PFSK-1 (cell line): ENCODE measurements around the gene XPO1.

Experiments used
- FOXP2 ChIP-seq: optimal IDR thresholded peaks from 2 replicates; pipeline ENCODE3; 2011; ENCODE audit warnings: borderline replicate concordance, control low read depth, inconsistent platforms; ENCODE audit not compliant: insufficient read depth; ENCODE audit errors: extremely low read length, extremely low read depth
- POLR2AphosphoS5 ChIP-seq: IDR thresholded peaks from 2 replicates; pipeline ENCODE4 v1.6.1; 2012; ENCODE audit warnings: low read depth, mild to moderate bottlenecking, control low read depth, low read length, moderate library complexity
- REST ChIP-seq, 2 experiments: IDR thresholded peaks; 2 replicates each; pipeline versions ENCODE4 v1.6.1 to v1.8.0; 2011 to 2012; ENCODE audit warnings: low read depth in 2 of 2, low read length in 2 of 2, control low read depth in 1 of 2, inconsistent platforms in 1 of 2, mild to moderate bottlenecking in 1 of 2, moderate library complexity in 1 of 2; ENCODE audit not compliant: insufficient read depth in 1 of 2
- SIN3A ChIP-seq: IDR thresholded peaks from 2 replicates; pipeline ENCODE4 v1.6.1; 2012; ENCODE audit warnings: mild to moderate bottlenecking, low read length, moderate library complexity, borderline replicate concordance; ENCODE audit not compliant: insufficient read depth
- TAF1 ChIP-seq: IDR thresholded peaks from 2 replicates; pipeline ENCODE4 v1.6.1; 2012; ENCODE audit warnings: low read length, control low read depth, borderline replicate concordance; ENCODE audit not compliant: insufficient read depth

The XPO1 gene

GRCh38 chr2:61434314-61434713 lies 103.8 kb downstream of the XPO1 start:
- TF ChIP-seq TAF1 (no peak), FOXP2 (no peak), POLR2AphosphoS5 (no peak), SIN3A (no peak), REST (IDR thresholded peaks at IDR 0.05; ENCODE audit: insufficient read depth in 1 of 2, low read depth in 2 of 2, low read length in 2 of 2) (no peak)

- TF ChIP-seq TAF1 (no peak), POLR2AphosphoS5 (no peak), FOXP2 (no peak), SIN3A (no peak), REST (IDR thresholded peaks at IDR 0.05; ENCODE audit: insufficient read depth in 1 of 2, low read depth in 2 of 2, low read length in 2 of 2) (no peak)
These were observed 104.5 kb downstream of the XPO1 start for GRCh38 chr2:61433606-61434005.

DNA sequence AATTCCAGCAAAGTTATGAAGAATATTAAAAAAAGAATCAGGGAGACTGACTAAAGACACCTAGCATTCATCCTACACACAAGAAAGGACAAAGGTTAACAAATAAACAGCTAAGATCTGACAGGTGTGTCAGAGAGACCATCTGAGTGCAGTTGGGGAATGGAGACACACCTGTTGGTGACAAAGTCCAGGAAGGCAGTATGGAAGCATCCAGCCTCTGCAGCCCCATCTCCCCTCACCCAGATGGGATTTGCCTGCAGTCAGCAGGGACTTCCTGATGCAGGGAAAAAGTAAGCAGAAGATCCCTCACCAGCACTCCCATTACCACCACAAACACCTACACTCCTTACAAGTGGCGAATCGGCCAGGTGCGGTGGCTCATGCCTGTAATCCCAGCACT lies 105.2 kb downstream of the XPO1 start:
- TF ChIP-seq REST (IDR thresholded peaks at IDR 0.05; ENCODE audit: insufficient read depth in 1 of 2, low read depth in 2 of 2, low read length in 2 of 2) (no peak), POLR2AphosphoS5 (no peak), FOXP2 (no peak), SIN3A (no peak), TAF1 (no peak)

GRCh38 chr2:61431345-61431744 lies 106.8 kb downstream of the XPO1 start:
- no peak for TF ChIP-seq TAF1
- TF ChIP-seq POLR2AphosphoS5, result no peak
- no peak for TF ChIP-seq FOXP2
- TF ChIP-seq SIN3A, result no peak
- no peak for TF ChIP-seq REST (IDR thresholded peaks at IDR 0.05; ENCODE audit: insufficient read depth in 1 of 2, low read depth in 2 of 2, low read length in 2 of 2)
